ENCODE measurements around the gene DNASE1L1. TPM values are rescaled to one million over a fixed set of nuclear protein-coding genes. Genes with fewer than 3 reads are reported as not detected.

The DNASE1L1 gene
- total RNA-seq, 1 experiment from 2014 or later, result 16.2 TPM

DNA sequence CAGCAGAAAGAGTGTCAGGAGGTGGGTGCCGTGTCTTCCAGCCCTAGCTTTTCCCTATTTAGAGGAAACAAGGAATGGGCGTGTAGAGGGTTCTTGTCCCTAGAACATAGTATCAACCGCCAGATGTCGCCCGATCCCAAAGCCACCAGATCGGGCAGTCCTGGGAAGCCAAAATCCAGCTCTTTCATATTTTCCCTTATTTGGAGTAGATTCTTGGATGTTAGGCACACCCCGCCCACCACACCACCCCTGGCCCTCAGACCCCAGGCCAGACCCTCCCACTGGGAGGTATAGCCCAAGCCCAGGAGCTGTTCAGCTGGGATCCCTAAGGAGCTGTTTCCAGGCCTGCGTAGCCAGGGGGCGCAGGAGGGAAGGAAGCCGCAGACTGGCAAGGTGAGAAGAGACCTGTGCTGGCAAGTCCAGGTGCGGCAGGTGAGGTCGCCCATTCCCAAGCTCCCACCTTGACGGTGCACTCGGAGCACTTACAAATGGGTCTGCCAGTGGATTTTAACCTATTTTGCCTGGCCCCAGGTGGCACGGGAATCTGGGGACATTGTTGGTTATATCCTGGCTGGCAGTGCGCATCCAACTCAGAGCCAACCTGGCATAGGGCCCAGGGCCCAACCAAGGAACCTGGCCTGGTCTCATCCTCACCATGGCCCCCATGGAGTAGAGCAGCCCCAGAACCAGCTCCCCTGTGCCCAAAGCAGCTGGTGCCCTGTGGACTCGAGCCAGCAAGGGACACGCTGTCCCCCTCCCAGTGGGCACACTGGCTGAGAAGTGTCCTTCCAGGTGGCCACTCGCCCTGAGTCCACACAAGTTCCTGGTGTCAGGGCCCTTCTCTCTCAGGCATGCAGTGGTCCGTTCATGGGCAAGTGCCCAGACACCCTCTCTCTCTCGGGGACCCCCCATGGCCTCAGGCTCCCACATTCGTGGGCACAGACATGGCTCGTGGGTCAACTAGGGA is 35.4 kb downstream of the DNASE1L1 start:
- Mint-ChIP-seq H3K4me3 (peak overlapping the region; percentile 55), H3K36me3 (peaks cover 5% of the 10 kb centered on the region), H3K27me3 (ENCODE audit: low read depth) (peaks cover 11% of the 10 kb centered on the region), H3K4me1 (peaks cover 6% of the 10 kb centered on the region), H3K9me3 (no peaks in the 10 kb centered on the region), H3K27ac (no peak overlapping the region)
- POLR2A ChIA-PET, result interaction anchor here (0.7 to 2.0 kb wide), 9 partner anchors 8 to 117 kb away, joined by 3 to 10 read pairs (median 4); partner anchors contain the start of genes RPL10 and SLC10A3
- CTCF ChIA-PET, result interaction anchor here (0.5 to 3.0 kb wide), 29 partner anchors 9 to 426 kb away, joined by 3 to 43 read pairs (median 4); partner anchors contain the start of genes ATP6AP1, DNASE1L1, IKBKG and PLXNA3
- DNase-seq (ENCODE audit: low spot score) (peak; percentile 79), ATAC-seq (peak; percentile 25)
- peak; percentile 54; the same call in 1 of the 2 replicates for TF ChIP-seq MAX (CRISPR knock-in tag; IDR thresholded peaks at IDR 0.05)
- TF ChIP-seq CTCF (IDR thresholded peaks at IDR 0.05), result peak; percentile 28; the same call in 1 of the 2 replicates
- TF ChIP-seq, protein P1, sequence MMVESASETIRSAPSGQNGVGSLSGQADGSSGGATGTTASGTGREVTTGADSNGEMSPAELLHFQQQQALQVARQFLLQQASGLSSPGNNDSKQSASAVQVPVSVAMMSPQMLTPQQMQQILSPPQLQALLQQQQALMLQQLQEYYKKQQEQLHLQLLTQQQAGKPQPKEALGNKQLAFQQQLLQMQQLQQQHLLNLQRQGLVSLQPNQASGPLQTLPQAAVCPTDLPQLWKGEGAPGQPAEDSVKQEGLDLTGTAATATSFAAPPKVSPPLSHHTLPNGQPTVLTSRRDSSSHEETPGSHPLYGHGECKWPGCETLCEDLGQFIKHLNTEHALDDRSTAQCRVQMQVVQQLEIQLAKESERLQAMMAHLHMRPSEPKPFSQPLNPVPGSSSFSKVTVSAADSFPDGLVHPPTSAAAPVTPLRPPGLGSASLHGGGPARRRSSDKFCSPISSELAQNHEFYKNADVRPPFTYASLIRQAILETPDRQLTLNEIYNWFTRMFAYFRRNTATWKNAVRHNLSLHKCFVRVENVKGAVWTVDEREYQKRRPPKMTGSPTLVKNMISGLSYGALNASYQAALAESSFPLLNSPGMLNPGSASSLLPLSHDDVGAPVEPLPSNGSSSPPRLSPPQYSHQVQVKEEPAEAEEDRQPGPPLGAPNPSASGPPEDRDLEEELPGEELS (CRISPR knock-in tag; IDR thresholded peaks at IDR 0.05), result 0 out of 2 replicates have a peak, but pooled peaks have one; percentile 28
- TF ChIP-seq, protein P2, sequence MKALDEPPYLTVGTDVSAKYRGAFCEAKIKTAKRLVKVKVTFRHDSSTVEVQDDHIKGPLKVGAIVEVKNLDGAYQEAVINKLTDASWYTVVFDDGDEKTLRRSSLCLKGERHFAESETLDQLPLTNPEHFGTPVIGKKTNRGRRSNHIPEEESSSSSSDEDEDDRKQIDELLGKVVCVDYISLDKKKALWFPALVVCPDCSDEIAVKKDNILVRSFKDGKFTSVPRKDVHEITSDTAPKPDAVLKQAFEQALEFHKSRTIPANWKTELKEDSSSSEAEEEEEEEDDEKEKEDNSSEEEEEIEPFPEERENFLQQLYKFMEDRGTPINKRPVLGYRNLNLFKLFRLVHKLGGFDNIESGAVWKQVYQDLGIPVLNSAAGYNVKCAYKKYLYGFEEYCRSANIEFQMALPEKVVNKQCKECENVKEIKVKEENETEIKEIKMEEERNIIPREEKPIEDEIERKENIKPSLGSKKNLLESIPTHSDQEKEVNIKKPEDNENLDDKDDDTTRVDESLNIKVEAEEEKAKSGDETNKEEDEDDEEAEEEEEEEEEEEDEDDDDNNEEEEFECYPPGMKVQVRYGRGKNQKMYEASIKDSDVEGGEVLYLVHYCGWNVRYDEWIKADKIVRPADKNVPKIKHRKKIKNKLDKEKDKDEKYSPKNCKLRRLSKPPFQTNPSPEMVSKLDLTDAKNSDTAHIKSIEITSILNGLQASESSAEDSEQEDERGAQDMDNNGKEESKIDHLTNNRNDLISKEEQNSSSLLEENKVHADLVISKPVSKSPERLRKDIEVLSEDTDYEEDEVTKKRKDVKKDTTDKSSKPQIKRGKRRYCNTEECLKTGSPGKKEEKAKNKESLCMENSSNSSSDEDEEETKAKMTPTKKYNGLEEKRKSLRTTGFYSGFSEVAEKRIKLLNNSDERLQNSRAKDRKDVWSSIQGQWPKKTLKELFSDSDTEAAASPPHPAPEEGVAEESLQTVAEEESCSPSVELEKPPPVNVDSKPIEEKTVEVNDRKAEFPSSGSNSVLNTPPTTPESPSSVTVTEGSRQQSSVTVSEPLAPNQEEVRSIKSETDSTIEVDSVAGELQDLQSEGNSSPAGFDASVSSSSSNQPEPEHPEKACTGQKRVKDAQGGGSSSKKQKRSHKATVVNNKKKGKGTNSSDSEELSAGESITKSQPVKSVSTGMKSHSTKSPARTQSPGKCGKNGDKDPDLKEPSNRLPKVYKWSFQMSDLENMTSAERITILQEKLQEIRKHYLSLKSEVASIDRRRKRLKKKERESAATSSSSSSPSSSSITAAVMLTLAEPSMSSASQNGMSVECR (CRISPR knock-in tag; IDR thresholded peaks at IDR 0.05; ENCODE audit: borderline replicate concordance), result 0 out of 2 replicates have a peak, but pooled peaks have one; percentile 51
- TF ChIP-seq ZNF138 (CRISPR knock-in tag; conservative IDR thresholded peaks at IDR 0.05), result no peak
- TF ChIP-seq PRRX2 (CRISPR knock-in tag; IDR thresholded peaks at IDR 0.05), result no peak
- TF ChIP-seq TCF7 (CRISPR knock-in tag; IDR thresholded peaks at IDR 0.05; ENCODE audit: low read depth), result no peak
- TF ChIP-seq CBFB (CRISPR knock-in tag; IDR thresholded peaks at IDR 0.05; ENCODE audit: low read depth), result no peak
- TF ChIP-seq MXD4 (CRISPR knock-in tag; IDR thresholded peaks at IDR 0.05; ENCODE audit: borderline replicate concordance), result no peak
- TF ChIP-seq TEAD1 (CRISPR knock-in tag; IDR thresholded peaks at IDR 0.05), result 0 out of 2 replicates have a peak, but pooled peaks have one; percentile 53
- TF ChIP-seq ZNF423 (CRISPR knock-in tag; IDR thresholded peaks at IDR 0.05), result 0 out of 2 replicates have a peak, but pooled peaks have one; percentile 15
- no peak for TF ChIP-seq GTF2I (CRISPR knock-in tag; conservative IDR thresholded peaks at IDR 0.05)
- TF ChIP-seq ZNF219 (CRISPR knock-in tag; IDR thresholded peaks at IDR 0.05; ENCODE audit: borderline replicate concordance), result no peak
- TF ChIP-seq CREB1 (CRISPR knock-in tag; IDR thresholded peaks at IDR 0.05), result no peak
- TF ChIP-seq PREB (CRISPR knock-in tag; IDR thresholded peaks at IDR 0.05; ENCODE audit: borderline replicate concordance), result no peak
- no peak for TF ChIP-seq ZNF232 (CRISPR knock-in tag; IDR thresholded peaks at IDR 0.05)

All from WTC11 (cell line).